Endothelial cell of umbilical vein (primary cell): Measurements from ENCODE around the gene KLK5.

ENCODE experiments used
- POLR2A ChIP-seq: IDR thresholded peaks from 2 replicates; pipeline ENCODE4 v1.6.1; 2012; ENCODE audit warnings: low read depth, mild to moderate bottlenecking, control low read depth, low read length
- POLR2AphosphoS5 ChIP-seq: IDR thresholded peaks from 2 replicates; pipeline ENCODE4 v1.6.1; 2012; ENCODE audit warnings: low read depth, mild to moderate bottlenecking, control low read depth, low read length, moderate library complexity; ENCODE audit not compliant: insufficient read depth
- TF ChIP-seq, protein P1 (sequence below), 2 donors: IDR thresholded peaks; 1 replicate in 1 of 2; 2 replicates in 1 of 2; pipeline ENCODE4 v1.5.1; 2011; ENCODE audit warnings: low read length in 2 of 2, mild to moderate bottlenecking in 2 of 2, moderate library complexity in 2 of 2, control low read depth in 1 of 2, inconsistent platforms in 1 of 2, low read depth in 1 of 2; ENCODE audit not compliant: insufficient read depth in 1 of 2; ENCODE audit errors: extremely low read depth in 1 of 2

DNA sequence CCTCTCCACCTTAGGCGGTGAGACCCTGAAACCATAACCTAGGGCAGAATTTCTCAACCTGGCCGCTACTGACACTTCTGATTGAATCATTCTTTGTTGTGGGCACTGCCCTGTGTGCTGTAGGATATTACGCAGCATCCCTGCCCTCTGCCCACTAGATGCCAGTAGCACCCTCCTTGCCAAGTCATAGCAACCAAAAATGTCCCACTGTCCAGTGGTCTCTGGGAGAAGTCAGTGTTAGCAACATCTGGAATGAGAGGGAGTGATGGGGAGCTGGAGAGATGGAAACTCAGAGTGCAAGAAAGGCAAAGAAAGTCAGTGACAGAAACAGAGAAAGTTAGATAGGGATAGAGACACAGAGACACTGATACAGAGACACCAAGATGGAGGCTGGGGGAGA, 55.2 kb downstream of the KLK5 start:
- no peak for TF ChIP-seq POLR2A
- TF ChIP-seq, protein P1, sequence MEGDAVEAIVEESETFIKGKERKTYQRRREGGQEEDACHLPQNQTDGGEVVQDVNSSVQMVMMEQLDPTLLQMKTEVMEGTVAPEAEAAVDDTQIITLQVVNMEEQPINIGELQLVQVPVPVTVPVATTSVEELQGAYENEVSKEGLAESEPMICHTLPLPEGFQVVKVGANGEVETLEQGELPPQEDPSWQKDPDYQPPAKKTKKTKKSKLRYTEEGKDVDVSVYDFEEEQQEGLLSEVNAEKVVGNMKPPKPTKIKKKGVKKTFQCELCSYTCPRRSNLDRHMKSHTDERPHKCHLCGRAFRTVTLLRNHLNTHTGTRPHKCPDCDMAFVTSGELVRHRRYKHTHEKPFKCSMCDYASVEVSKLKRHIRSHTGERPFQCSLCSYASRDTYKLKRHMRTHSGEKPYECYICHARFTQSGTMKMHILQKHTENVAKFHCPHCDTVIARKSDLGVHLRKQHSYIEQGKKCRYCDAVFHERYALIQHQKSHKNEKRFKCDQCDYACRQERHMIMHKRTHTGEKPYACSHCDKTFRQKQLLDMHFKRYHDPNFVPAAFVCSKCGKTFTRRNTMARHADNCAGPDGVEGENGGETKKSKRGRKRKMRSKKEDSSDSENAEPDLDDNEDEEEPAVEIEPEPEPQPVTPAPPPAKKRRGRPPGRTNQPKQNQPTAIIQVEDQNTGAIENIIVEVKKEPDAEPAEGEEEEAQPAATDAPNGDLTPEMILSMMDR (IDR thresholded peaks at IDR 0.05; ENCODE audit: extremely low read depth in 1 of 2, insufficient read depth in 1 of 2, low read depth in 1 of 2, low read length in 2 of 2) = no peak
- no peak for TF ChIP-seq POLR2AphosphoS5
